Measurements from ENCODE around the gene ABCA4. TPM values are rescaled to one million over a fixed set of nuclear protein-coding genes. Genes with fewer than 3 reads are reported as not detected.

ABCA4 gene
- total and polyA plus RNA-seq, 8 donors = 0.83 to 2.7 (median 1.6) TPM

- Histone ChIP-seq H3K4me1 (peaks cover 3 to 5% of the 10 kb centered on the region in 2 donors), H3K9me3 (no peaks in the 10 kb centered on the region), H3K27ac (no peak overlapping the region), H3K27me3 (peaks cover 0 to 35% of the 10 kb centered on the region in 2 donors), H3K4me3 (no peak overlapping the region), H3K36me3 (no peaks in the 10 kb centered on the region)
- intact Hi-C loops (cut with DNase I) = no loop called here
- DNase-seq (no peak), ATAC-seq (no peak)
- TF ChIP-seq CTCF (IDR thresholded peaks at IDR 0.05) = no peak
These were observed 19.9 kb downstream of the ABCA4 start for GRCh38 chr1:94100785-94101612.

- DNase-seq (no peak), ATAC-seq (no peak)
- Histone ChIP-seq H3K4me1 (peaks cover 5 to 11% of the 10 kb centered on the region in 2 donors), H3K27ac (no peak overlapping the region), H3K36me3 (no peaks in the 10 kb centered on the region), H3K4me3 (no peak overlapping the region), H3K9me3 (no peaks in the 10 kb centered on the region), H3K27me3 (peaks cover 0 to 32% of the 10 kb centered on the region in 2 donors)
- intact Hi-C loops (cut with DNase I) = no loop called here
- no peak for TF ChIP-seq CTCF (IDR thresholded peaks at IDR 0.05)
These were observed 20.7 kb downstream of the ABCA4 start for GRCh38 chr1:94100129-94100784.

- ATAC-seq (no peak), DNase-seq (no peak)
- TF ChIP-seq CTCF (IDR thresholded peaks at IDR 0.05) = no peak
- H3K4me3 ChIP-seq = no peak overlapping the region
- peaks cover 10 to 19% of the 10 kb centered on the region in 2 donors for H3K4me1 ChIP-seq
- H3K27me3 ChIP-seq = peaks cover 0 to 23% of the 10 kb centered on the region in 2 donors
- H3K36me3 ChIP-seq = no peaks in the 10 kb centered on the region
- H3K9me3 ChIP-seq = no peaks in the 10 kb centered on the region
- H3K27ac ChIP-seq = no peak overlapping the region
- intact Hi-C loops (cut with DNase I) = no loop called here
These were observed 21.6 kb downstream of the ABCA4 start for GRCh38 chr1:94099303-94099702.

- Histone ChIP-seq H3K36me3 (no peaks in the 10 kb centered on the region), H3K9me3 (no peaks in the 10 kb centered on the region), H3K27me3 (peaks cover 0 to 17% of the 10 kb centered on the region in 2 donors), H3K4me1 (peaks cover 16 to 26% of the 10 kb centered on the region in 2 donors), H3K4me3 (no peak overlapping the region), H3K27ac (no peak overlapping the region)
- ATAC-seq (no peak), DNase-seq (no peak)
- intact Hi-C loops (cut with DNase I) = no loop called here
- no peak for TF ChIP-seq CTCF (IDR thresholded peaks at IDR 0.05)
These were observed 22.3 kb downstream of the ABCA4 start for GRCh38 chr1:94098585-94099111.

Measured in left lung (tissue), 10 donors.